GM19099 (cell line): ENCODE results near the gene SND1.

Experiments
- POLR2A ChIP-seq: IDR thresholded peaks from 3 replicates; pipeline ENCODE4 v1.6.1; 2011; ENCODE audit warnings: low read depth; ENCODE audit not compliant: insufficient read length; ENCODE audit errors: extremely low read depth

The SND1 gene

GRCh38 chr7:127948312-127948711, 296.3 kb downstream of the SND1 start:
- no peak for TF ChIP-seq POLR2A

GRCh38 chr7:127948930-127949329, 296.9 kb downstream of the SND1 start:
- TF ChIP-seq POLR2A, result no peak

DNA sequence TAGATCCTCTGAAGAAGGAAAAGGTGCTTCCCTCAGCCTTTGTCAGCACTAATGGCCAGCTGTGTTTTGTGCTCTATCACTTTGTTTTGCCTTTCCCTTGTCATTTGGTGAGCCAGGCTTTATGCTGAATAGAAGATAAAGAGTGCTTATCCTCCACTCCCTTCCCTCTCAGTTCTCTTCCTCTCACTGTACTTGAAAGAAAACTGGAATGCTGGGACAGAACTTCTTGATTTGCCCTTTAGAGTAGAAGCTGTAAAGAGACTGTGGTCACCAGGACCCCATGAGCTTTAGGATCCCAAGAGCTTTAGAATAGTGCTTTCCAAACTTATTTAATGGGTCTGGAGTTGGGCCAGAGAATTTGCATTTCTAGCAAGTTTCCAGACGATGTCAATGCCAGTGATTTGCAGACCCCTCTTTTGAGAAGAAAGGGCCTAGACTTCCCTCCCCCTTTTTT, 297.8 kb downstream of the SND1 start:
- no peak for TF ChIP-seq POLR2A

- no peak for TF ChIP-seq POLR2A
Measured at GRCh38 chr7:127950233-127950935, 298.4 kb downstream of the SND1 start.

DNA sequence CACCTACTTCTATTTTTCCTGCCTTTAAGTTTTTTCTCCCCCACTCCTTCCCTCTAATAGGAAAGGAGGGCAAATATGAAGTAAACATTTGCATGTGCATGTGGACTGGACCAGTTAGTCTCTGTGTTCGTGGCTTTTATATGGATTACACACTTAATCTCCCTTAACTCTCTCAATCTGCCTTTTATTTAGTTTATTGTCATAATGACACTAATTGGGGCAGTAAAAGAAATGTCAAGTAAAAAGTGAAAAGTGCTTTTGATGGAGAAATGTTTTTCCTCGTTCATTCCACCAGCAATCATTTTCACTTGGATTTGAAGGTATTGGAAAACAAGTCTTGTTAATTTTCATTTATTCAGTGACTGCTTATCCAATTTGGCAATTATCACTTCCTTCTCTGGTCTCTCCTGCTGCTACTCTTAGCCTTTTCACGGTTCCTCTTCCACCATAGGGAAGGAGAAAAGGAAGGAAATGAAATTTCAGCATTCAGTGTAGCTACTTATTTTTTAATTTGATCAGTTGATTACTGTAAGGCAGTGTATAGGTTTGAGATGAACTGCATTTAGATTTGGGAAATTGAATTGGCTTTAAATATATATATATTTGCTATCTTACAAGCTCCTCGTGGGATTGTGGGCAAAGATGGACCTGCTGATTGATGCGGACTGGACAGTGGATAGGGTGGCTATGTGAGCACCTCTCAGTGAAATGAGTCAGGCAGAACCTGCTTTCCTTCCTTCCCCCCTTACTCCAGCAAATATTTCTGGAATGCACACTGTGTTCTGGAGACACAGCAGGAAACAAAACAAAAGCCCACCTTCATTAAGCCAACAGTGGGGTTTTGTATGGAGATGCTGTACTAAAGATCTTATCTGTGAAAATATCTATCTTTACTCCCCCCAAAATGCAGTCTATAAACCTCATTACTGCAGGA, 301.7 kb downstream of the SND1 start:
- TF ChIP-seq POLR2A, result no peak

DNA sequence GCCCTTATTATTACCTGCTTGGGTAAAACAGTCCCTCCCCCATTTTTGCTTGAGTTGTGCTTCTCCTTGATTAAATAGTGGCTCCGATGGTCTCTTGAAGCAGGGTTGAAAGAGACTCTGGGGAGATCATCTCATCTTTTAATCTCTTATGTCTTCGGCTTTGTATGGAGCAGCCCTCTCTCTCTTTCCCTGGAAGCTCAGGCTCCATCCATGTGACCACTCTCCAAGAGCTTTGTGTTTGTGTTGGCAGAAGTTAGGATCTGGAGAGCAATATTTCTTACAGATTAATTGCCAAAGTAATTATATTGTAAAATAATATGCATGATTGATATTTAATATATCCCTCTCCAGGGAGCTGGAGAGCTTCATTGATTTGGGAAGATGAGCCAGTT, 302.4 kb downstream of the SND1 start:
- no peak for TF ChIP-seq POLR2A

- no peak for TF ChIP-seq POLR2A
Measured at GRCh38 chr7:127955051-127955531, 303.1 kb downstream of the SND1 start.

DNA sequence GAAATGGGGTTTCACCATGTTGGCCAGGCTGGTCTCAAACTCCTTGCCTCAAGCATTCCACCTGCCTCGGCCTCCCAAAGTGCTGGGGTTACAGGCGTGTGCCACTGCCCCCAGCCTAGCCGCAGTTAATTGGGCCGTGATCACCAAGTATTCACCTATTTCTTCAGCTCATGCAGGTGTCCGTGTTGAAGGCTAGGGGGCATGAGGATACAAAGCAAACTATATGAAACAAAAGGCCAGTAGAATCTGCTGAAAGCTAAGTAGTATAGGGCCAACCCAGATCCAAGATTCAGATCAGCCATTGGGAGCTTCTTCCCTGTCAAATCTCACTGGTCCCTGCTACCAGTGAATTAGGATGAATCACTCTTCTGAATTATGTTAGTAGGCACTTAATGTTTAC, 305.9 kb downstream of the SND1 start:
- TF ChIP-seq POLR2A, result no peak

- TF ChIP-seq POLR2A, result no peak
Measured at GRCh38 chr7:127959770-127960169, 307.8 kb downstream of the SND1 start.

DNA sequence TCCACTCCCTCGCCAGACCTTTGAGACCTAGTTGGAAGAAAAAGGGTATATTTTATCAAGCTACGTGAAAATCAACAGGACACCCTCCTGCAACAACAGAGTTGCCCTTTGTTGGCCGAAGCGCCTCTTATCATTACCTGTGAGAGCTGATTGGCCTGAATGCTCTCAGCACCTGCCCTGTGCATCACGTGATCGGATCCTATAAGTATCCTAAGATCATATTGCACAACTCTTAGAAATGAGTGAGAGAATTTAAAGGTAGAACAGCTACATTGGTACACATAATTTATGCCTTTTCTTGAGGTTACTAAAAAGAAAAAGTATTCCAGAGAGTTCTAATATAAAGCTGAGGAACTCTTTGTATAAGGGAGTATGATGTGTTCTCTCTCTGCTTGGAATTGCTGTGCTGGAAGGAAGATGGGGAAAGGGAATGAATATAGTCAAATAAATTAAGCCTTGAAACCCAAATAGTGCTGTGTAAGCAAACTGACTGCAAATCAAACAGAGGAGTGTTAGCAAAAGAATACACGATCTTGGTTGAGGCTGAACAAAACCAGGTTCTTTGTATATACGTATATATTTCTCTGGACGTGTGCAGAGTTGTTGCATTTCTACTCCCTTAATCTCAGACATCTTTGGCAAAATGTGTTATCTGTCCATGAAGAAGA, 309.9 kb downstream of the SND1 start:
- TF ChIP-seq POLR2A, result no peak

DNA sequence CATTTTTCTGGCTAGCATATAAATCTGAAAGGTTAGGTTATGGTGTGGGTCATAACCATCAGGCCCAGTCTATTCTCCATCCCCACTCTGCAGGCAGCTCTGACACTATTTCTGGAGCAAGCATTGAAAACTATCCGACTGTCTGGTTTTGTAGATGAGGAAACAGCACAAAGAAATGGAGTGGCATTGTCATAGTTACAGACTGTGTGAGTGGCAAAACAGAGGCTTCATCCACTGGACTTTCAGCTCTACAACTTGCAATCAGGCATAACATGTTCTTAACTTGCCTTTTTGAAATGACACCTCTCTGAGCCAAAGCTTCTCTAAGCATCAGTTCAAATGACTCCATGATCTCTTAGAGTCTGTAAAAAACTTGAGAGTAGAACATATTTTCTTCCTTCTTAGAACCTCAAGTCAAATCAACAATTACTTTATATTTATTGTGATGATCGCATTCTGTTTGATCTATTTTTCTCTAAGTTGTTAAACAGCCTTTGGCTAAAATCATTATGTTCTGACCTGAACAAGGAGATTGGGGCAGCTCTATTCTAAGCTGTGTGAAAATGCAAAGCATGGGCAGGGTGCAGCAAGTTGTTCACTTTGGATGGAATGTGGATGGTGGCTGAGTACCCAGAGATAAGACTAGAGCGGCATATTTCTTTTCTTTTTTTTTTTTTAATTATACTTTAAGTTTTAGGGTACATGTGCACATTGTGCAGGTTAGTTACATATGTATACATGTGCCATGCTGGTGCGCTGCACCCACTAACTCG, 310.8 kb downstream of the SND1 start:
- no peak for TF ChIP-seq POLR2A

GRCh38 chr7:127967281-127967680, 315.3 kb downstream of the SND1 start:
- TF ChIP-seq POLR2A, result no peak

GRCh38 chr7:127968547-127968946, 316.6 kb downstream of the SND1 start:
- no peak for TF ChIP-seq POLR2A

DNA sequence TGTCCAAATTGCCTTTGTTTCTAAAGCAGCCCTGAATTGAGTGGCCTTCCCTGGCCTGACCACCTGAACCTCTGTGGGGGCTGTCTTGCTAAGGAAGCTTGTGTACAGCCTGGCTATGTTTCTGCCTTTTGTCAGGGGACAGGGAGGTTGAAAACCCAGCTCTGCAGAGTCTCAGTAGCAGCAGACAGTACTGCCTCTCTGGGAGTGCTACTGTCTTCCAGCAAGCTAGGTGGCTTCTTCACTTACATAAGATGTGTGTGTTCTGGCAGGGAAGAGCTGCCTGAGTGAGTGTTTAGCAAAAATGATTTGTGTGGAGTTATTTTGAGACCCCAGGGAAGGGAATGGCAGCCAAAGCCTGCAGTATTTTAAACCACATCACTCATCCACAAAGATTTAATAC, 321.8 kb downstream of the SND1 start:
- TF ChIP-seq POLR2A, result no peak
